GM11168 (cell line): ENCODE results near the gene ZFYVE16.
"Not testable (repeated sequence)": the region's sequence is repeated elsewhere in the genome, so short reads cannot be mapped to it uniquely, and the experiment has no call there.

ENCODE experiments used
- in situ Hi-C: fragments of 300-500 bp; cut with MboI; formaldehyde crosslinking; loops from one replicate; pipeline ENCODE4 v1.12.0; 2022; ENCODE audit warnings: low sequenced_read_pairs; ENCODE audit not compliant: unreplicated experiment

The ZFYVE16 gene

GRCh38 chr5:80481019-80481893 lies 73.4 kb downstream of the ZFYVE16 start:
- in situ Hi-C loops: no loop called here

GRCh38 chr5:80482578-80482977 lies 74.7 kb downstream of the ZFYVE16 start:
- in situ Hi-C loops: no loop called here

DNA sequence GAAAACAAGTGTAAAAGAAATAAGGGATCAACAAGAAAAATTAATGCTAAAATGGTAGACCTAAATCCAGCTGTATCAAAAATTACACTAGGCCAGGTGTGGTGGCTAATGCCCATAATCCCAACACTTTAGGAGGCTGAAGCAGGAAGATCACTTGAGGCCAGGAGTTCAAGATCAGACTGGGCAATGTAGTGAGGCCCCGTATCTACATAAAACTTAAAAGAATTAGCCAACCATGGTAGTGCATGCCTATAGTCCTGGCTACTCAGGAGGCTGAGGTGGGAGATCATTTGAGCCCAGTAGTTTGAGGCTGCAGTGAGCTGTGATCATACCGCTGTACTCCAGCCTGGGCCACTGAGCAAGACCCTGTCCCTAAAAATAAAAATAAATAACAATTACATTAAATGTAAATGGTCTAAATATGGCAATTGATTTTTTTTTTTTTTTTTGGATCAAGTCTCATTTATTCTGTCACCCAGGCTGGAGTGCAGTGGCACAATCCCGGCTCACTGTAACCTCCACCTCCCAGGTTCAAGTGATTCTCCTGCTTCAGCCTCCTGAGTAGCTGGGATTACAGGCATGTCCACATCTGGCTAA lies 75.9 kb downstream of the ZFYVE16 start:
- in situ Hi-C loops: no loop called here

- in situ Hi-C loops: no loop called here
Measured at GRCh38 chr5:80487444-80487828, 79.6 kb downstream of the ZFYVE16 start.

DNA sequence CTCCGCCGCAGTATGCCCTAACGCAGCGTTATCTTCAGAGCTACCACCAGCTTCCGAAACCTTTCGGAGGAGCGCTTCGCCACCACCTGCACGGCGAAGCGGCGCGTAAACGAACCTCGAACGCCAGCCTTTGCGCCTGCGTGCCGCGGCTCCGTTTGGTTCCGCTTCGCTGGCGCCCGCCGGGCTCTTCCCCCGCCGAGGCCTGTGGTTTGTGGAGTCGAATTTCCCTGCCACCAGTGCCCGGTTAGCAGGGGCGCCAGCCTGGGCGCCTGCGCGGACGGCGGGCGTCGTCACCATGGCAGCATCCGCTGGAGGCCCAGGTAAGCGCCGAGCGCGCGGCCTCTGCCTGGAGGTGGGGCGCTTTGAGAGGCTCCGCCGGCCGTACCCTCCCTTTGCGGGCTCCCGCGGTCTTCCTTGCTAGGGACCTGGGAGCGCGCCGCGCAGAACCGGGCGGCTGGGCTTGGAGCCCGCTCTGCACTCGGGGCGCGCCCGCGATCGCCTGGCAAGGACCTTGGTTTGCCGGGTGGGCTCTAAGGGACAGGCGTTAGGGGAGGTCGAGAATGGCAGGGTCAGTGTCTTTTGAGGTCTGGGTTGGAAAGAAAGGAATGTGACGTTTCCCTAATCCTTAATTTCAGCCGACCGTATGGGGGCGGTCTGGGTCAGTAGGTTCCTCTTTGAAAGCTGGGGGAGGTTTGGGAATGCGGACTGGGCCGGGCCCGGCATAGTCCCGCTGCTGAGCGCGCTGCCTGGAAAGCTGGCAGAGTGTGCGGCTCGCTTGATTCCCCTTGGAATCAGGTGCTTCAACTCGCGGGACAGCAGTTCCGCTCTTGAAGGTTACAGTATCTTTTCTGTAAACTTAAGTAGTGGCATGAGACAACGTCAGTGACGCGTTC lies 80.2 kb downstream of the ZFYVE16 start, which contains the start of gene FAM151B:
TSS of gene FAM151B (plus strand) at position 272 of the 893 bp plus-strand sequence. CDS start at position 296, 24 bp downstream.
- in situ Hi-C loops: no loop called here

- in situ Hi-C loops: no loop called here
Measured at GRCh38 chr5:80491296-80491695, 83.4 kb downstream of the ZFYVE16 start.

- in situ Hi-C loops: no loop called here
Measured at GRCh38 chr5:80492741-80493140, 84.9 kb downstream of the ZFYVE16 start.

DNA sequence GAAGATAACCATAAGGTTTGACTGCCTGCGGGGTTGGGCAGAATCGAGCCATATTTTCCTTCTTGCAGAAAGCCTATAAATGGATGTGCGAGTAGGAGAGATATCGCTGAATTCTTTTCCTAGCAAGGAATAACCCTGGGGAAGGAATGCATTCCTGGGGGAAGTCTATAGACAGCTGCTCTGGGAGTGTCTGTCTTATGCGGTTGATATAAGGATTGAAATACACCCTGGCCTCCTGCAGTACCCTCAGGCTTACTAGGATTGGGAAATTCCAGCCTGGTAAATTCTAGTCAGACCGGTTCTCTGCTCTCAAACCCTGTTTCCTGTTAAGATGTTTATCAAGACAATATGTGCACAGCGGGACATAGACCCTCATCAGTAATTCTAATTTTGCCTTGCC lies 85.6 kb downstream of the ZFYVE16 start:
- in situ Hi-C loops: not testable (repeated sequence)

GRCh38 chr5:80495891-80496290 lies 88.0 kb downstream of the ZFYVE16 start:
- in situ Hi-C loops: no loop called here

DNA sequence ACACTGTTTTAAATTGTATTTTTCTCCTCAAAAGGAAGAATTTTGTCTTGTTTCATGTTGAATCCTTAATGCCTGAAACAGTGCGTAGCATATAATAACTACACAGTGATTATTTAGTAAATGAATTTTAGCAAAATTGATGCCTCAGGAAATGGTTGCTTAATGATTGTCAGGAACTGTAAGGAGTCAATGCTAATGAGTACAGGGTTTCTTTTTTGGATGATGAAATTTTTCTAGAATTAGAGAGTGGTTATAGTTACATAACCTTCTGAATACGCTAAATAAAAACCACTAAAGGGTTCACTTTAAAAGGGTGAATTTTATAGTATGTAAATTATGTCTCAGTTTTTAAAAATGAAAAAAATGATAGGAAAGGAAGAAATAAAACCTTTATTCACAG lies 94.9 kb downstream of the ZFYVE16 start:
- in situ Hi-C loops: no loop called here

- in situ Hi-C loops: no loop called here
Measured at GRCh38 chr5:80503641-80504040, 95.8 kb downstream of the ZFYVE16 start.

DNA sequence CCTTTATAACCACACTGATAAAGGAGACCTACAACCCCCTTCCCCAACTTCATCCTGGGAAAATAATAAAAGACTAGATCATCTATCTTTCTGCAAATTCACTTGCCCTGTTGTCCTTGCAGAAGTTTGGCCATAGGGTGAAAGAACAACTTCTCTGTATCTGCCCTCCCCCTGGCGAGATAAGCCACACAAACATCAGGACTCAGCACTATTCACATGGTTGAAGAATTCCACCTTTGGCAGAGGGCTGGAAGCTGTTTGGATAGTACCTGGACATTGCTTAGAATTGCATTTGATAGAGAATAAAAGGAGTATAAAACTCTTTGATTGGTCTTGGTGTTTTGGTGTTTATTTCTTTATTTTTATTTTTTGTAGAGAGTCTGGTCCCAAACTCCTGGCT lies 97.0 kb downstream of the ZFYVE16 start:
- in situ Hi-C loops: no loop called here

DNA sequence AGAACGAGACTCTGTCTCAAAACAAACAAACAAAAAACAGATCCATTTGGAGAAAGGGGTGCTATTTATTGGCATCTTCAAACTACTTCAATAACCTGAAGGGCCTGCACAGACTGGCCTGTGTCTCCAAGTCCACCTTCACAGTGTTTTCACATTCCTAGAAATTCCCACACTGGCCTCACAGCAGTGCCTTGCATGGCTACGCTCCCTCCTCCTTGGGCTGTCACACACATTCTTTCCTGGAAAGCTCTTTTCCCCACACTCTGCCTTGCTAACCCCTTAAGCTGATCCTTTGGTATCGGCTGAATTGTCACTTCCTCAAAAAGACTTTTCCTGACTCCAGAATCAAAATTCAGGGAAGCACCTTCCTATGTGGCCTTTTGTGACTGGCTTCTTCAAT lies 99.8 kb downstream of the ZFYVE16 start:
- in situ Hi-C loops: no loop called here

DNA sequence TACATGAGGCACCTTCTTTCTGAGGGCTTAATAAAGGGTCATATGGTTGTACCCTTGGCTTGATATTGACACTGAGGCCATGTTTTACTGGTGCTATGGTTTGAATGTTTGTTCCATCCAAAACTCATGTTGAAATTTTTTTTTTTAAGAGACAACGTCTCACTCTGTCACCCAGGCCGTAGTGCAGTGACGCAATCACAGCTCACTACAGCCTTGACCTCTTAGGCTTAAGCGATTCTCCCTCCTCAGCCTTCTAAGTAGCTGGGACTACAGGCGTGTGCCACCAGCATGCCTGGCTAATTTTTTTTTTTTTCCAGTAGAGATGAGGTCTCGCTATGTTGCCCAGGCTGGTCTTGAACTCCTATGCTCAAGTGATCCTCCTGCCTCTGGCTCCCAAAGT lies 101.0 kb downstream of the ZFYVE16 start:
- in situ Hi-C loops: no loop called here

DNA sequence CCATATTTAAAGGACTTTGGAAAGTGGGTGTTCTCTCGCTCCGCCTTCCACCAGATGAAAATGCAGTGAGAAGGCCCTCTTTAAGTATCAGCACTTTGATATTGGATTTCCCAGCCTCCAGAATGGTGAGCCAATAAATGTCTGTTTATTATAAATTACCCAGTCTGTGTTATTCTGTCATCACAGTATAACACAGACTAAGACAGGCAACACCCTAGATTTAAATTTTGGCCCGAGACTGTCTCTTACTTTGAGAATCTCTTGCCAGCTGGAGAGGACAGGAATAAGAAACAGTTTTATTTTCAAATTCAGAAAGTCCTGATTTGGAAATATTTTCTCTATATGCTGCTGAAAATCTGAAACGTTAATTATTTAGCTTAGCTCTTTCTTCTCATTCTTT lies 101.5 kb downstream of the ZFYVE16 start:
- in situ Hi-C loops: no loop called here

GRCh38 chr5:80516826-80517225 lies 109.0 kb downstream of the ZFYVE16 start:
- in situ Hi-C loops: no loop called here
